Subcutaneous adipose tissue (tissue), 4 donors: ENCODE measurements around the gene CPTP. TPM values are rescaled to one million over a fixed set of nuclear protein-coding genes. Genes with fewer than 3 reads are reported as not detected.

Experiments
- CTCF ChIP-seq: fragments of 450-650 bp; IDR thresholded peaks from one replicate; pipeline ENCODE4 v1.5.1; 2016; ENCODE audit warnings: low read depth, mild to moderate bottlenecking, control low read depth, antibody characterized with exemption, moderate library complexity
- total RNA-seq, 4 donors: library from RNA; depleted of rRNA; stranded (reverse); fragments of >200 nt; gene quantifications; one replicate each; pipeline ENCODE4 v1.1.0, GENCODE V29; 2016

Gene CPTP
- total RNA-seq, 4 donors from 2014 or later = 4.9 to 33.0 (median 9.4) TPM

GRCh38 chr1:1346501-1346890 lies 21.9 kb downstream of the CPTP start:
- TF ChIP-seq CTCF = no peak

GRCh38 chr1:1347026-1347595 lies 22.5 kb downstream of the CPTP start:
- TF ChIP-seq CTCF = no peak

- no peak for TF ChIP-seq CTCF
Measured at GRCh38 chr1:1347663-1348419, 23.2 kb downstream of the CPTP start.

- no peak for TF ChIP-seq CTCF
Measured at GRCh38 chr1:1348420-1349255, 24.0 kb downstream of the CPTP start.

- no peak for TF ChIP-seq CTCF
Measured at GRCh38 chr1:1349256-1350012, 24.8 kb downstream of the CPTP start, which contains the start of gene DVL1. Gene DVL1, minus strand, starts transcription at chr1:1349418. Its CDS starts 353 bp downstream, at chr1:1349065.

- no peak for TF ChIP-seq CTCF
Measured at GRCh38 chr1:1351511-1352427, 27.2 kb downstream of the CPTP start.
